ENCODE results near the gene ADAMTS17.
A peak's percentile ranks its signal among the peaks of the same experiment; 100 is the strongest.

DNA sequence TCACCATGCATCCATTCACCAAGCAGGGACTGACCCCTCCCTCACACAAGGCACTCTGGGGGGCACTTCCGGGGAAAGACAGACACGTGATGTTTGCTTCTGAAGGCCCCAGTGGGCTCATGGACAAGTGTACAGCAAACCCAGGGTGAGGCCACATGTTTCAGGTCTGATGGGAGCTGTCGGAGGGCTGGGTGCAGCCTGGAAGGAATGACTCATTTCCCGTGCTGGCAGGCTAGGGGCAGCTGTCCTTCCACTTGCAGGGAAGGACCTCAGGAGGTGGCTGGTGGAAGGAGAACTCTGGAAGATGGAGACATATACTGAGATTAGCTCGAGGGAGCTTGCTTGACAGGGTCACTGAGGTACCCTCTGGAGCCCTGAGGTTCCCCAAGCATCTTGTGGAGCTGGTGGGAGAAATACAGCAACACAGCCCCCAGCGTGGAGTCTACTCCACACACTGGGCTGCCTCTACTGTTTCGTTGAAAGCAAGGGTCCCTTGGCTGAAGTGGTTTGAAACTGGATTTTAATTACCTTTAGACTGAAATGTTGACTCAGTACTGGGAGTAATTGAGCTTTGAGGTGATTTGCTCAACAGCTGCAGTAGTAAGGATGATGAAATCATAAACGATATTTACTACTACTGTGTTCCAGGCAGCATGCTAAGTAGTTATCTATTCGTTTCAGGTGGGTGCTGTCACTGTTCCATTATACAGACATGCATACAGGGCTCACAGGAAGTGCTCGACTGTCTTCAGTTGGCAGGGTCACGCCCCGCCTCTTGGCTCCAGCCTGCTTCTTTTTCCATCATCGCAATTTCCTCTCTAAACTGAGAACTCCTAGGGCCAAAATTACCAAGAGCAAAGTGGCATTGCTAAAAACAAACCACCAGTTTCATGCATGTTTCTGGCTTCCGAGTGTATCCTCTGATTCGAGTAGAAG lies 230.4 kb downstream of the ADAMTS17 start:
- TF ChIP-seq ADNP (tag; IDR thresholded peaks at IDR 0.05): no peak
- TF ChIP-seq MAFK (IDR thresholded peaks at IDR 0.05; ENCODE audit: low read length): no peak
- no peak for TF ChIP-seq SMC3 (conservative IDR thresholded peaks at IDR 0.05; ENCODE audit: insufficient read depth, low read depth, low read length)
- TF ChIP-seq, protein P1, sequence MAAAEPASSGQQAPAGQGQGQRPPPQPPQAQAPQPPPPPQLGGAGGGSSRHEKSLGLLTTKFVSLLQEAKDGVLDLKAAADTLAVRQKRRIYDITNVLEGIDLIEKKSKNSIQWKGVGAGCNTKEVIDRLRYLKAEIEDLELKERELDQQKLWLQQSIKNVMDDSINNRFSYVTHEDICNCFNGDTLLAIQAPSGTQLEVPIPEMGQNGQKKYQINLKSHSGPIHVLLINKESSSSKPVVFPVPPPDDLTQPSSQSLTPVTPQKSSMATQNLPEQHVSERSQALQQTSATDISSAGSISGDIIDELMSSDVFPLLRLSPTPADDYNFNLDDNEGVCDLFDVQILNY (CRISPR knock-in tag; IDR thresholded peaks at IDR 0.05): no peak
- TF ChIP-seq JUND (IDR thresholded peaks at IDR 0.05; ENCODE audit: borderline replicate concordance, low read depth, low read length): peak; percentile 82
- peak; percentile 61; the same call in 2 of the 3 replicates for TF ChIP-seq JUND (tag; IDR thresholded peaks at IDR 0.05; ENCODE audit: borderline replicate concordance, low read depth, low read length)
- TF ChIP-seq ZNF589 (CRISPR knock-in tag; IDR thresholded peaks at IDR 0.05; ENCODE audit: low read depth): no peak; the same call in 1 of the 2 replicates
- TF ChIP-seq, protein P2, sequence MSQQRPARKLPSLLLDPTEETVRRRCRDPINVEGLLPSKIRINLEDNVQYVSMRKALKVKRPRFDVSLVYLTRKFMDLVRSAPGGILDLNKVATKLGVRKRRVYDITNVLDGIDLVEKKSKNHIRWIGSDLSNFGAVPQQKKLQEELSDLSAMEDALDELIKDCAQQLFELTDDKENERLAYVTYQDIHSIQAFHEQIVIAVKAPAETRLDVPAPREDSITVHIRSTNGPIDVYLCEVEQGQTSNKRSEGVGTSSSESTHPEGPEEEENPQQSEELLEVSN (IDR thresholded peaks at IDR 0.05; ENCODE audit: borderline replicate concordance in 1 of 2, extremely low read depth in 1 of 2, insufficient read depth in 1 of 2, insufficient read length in 1 of 2, low read depth in 1 of 2, low read length in 1 of 2, poor library complexity in 1 of 2, severe bottlenecking in 1 of 2): no peak
- TF ChIP-seq, protein P3, sequence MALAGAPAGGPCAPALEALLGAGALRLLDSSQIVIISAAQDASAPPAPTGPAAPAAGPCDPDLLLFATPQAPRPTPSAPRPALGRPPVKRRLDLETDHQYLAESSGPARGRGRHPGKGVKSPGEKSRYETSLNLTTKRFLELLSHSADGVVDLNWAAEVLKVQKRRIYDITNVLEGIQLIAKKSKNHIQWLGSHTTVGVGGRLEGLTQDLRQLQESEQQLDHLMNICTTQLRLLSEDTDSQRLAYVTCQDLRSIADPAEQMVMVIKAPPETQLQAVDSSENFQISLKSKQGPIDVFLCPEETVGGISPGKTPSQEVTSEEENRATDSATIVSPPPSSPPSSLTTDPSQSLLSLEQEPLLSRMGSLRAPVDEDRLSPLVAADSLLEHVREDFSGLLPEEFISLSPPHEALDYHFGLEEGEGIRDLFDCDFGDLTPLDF (CRISPR knock-in tag; IDR thresholded peaks at IDR 0.05): no peak
- no peak for TF ChIP-seq BRF1 (IDR thresholded peaks at IDR 0.05; ENCODE audit: borderline replicate concordance, extremely low read depth, insufficient read length)
- TF ChIP-seq EZH2 (IDR thresholded peaks at IDR 0.05; ENCODE audit: borderline replicate concordance, low read depth, low read length): no peak
- TF ChIP-seq ELF1 (tag; IDR thresholded peaks at IDR 0.05): no peak
- TF ChIP-seq ZKSCAN1 (IDR thresholded peaks at IDR 0.05; ENCODE audit: low read depth, low read length): no peak
- TF ChIP-seq, protein P4, sequence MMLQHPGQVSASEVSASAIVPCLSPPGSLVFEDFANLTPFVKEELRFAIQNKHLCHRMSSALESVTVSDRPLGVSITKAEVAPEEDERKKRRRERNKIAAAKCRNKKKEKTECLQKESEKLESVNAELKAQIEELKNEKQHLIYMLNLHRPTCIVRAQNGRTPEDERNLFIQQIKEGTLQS (IDR thresholded peaks at IDR 0.05): peak; percentile 51
- TF ChIP-seq, protein P4 (CRISPR knock-in tag; conservative IDR thresholded peaks at IDR 0.05): no peak
- TF ChIP-seq TEAD4 (IDR thresholded peaks at IDR 0.05; ENCODE audit: low read length): no peak
- TF ChIP-seq TEAD4 (CRISPR knock-in tag; IDR thresholded peaks at IDR 0.05; ENCODE audit: borderline replicate concordance): no peak
